Activated CD4-positive, alpha-beta T cell treated with anti-CD3 and anti-CD28 coated beads, Interleukin-2, Interleukin-4, amounts not matched to agents 100 ng/mL and 50 ng/mL, durations not matched to agents 16 hours and 8 hours (primary cell): ENCODE measurements around the gene ATP6V1C2.

ENCODE experiments used
- DNase-seq: peaks from one replicate; pipeline ENCODE4 v3.0.0-alpha.2; 2020; ENCODE audit warnings: low spot score

Gene ATP6V1C2

DNA sequence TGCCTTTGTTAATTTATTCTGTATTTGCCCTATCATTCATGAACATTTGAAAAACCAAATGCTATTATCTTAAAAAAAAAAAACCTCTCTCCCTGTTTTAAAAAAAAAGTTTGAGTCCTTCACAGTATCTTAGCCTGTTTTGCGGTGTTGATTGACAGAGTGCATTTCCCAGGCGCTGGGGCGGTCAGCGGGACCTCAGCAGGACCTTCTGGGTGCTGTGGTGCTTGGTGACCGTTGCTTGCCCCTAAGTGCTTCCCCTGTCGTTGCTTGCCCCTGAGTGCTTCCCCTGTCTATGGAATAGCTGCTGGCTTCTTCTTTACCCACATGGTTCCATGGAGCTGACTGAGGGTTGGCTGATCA is 12.1 kb downstream of the ATP6V1C2 start:
- no peak for DNase-seq

- no peak for DNase-seq
Measured at GRCh38 chr2:10733980-10734379, 12.6 kb downstream of the ATP6V1C2 start.

- no peak for DNase-seq
Measured at GRCh38 chr2:10738192-10738591, 16.8 kb downstream of the ATP6V1C2 start.

DNA sequence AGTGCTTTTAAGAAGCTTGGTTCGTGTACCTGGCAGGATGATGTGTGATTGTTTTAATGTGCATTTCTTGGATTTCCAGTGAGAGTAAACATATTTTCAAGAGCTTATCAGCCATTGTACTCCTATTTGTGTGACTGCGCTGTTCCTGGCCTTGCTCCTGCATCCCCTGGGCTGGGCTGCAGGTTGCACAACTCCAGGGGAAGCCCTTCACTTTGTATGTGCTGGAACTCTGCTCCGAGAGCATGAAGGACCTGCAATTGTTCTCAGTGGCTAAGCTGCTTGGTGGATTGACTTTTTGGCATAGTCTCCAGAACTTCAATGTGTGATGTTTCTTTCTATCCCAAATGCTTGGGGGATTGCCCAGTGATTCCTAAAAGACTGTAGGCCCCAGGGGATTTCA is 18.8 kb downstream of the ATP6V1C2 start:
- DNase-seq = no peak

- DNase-seq = no peak
Measured at GRCh38 chr2:10741139-10741538, 19.7 kb downstream of the ATP6V1C2 start.

GRCh38 chr2:10742666-10743065 is 21.2 kb downstream of the ATP6V1C2 start:
- no peak for DNase-seq

DNA sequence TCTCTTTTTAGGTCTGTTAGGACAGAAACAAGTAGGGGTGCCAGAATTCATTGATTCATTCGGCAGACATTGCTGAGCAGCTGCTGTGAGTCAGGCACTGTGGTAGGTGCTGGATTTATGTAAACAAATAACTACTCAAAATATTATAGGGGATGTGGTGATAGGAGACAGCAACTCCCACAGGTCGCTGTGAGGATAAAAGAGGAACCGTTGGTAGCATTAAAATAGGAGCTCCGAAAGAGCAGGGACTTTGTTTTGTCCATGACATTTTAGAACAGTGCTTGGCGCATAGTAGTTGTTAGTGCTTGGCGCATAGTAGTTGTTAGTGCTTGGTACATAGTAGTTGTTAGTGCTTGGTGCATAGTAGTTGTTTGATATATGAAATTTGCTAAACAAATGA is 29.2 kb downstream of the ATP6V1C2 start:
- DNase-seq = no peak

GRCh38 chr2:10752236-10752635 is 30.8 kb downstream of the ATP6V1C2 start:
- DNase-seq = no peak

- no peak for DNase-seq
Measured at GRCh38 chr2:10753156-10753555, 31.7 kb downstream of the ATP6V1C2 start.

DNA sequence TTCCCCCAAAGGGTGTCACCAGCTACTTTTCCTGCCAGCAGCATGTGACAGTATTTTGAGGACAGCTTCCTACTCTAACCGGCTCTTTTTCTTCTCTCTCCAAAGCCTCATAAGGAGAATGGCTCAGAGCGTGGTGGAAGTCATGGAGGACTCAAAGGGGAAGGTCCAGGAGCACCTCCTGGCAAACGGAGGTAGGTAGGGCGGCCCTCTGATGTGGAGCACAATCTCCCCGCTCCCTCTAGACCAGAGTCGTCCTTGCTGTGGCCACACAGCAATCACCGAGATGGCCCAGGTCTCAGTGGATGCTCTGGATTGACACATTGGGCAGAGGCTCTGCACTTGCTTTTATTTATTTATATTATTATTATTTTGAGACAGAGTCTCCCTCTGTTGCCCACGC is 32.4 kb downstream of the ATP6V1C2 start:
- DNase-seq = no peak

DNA sequence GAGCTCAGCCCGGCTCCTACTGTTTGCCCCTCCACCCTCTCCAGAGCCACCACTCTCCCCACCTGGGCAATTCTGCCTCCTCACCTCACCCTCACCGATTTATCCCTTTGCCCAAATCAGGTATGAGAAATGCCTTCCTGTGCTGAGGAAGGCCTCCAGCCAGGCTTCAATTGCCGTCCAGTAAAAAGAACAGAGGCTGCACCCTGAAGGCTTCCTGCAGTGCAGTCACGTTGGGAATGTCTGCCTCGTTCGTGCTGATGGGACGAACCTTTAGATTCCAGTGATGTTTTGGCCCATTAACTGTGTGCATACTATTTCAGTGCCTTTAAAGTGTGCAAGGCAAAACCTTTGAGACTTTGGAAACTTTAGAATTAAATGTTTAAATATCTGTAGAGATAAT is 34.2 kb downstream of the ATP6V1C2 start:
- no peak for DNase-seq

GRCh38 chr2:10757814-10758286 is 36.4 kb downstream of the ATP6V1C2 start:
- no peak for DNase-seq

DNA sequence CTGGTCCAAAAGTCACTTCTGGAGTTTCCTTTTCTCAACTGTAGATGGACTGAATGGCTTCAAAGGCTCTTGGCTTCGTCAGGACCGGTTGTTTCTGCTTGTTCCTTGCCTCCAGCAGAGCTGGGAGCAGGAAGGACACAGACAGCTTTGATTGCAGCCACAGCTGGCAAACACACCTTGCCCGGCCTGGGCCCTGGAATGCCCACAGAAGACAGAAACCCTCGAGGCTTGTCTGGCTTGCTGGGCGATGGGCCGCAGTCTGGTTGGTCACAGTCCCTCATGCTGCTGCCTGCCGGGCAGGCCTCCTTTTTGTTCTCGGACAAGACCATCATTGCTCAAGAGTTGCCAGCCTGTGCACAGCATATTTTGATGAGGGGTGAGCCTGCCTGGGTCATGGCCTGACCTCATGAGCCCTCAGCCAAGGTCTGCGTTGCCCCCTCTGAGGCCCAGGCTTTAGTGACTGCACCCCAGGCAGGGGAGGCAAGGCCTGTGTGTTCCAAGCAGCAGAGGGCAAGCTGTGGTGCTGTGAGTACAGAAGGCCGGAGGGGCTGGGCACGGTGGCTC is 37.8 kb downstream of the ATP6V1C2 start:
- DNase-seq = no peak

GRCh38 chr2:10760794-10761504 is 39.5 kb downstream of the ATP6V1C2 start:
- DNase-seq = no peak

GRCh38 chr2:10761591-10761990 is 40.2 kb downstream of the ATP6V1C2 start:
- DNase-seq = no peak

DNA sequence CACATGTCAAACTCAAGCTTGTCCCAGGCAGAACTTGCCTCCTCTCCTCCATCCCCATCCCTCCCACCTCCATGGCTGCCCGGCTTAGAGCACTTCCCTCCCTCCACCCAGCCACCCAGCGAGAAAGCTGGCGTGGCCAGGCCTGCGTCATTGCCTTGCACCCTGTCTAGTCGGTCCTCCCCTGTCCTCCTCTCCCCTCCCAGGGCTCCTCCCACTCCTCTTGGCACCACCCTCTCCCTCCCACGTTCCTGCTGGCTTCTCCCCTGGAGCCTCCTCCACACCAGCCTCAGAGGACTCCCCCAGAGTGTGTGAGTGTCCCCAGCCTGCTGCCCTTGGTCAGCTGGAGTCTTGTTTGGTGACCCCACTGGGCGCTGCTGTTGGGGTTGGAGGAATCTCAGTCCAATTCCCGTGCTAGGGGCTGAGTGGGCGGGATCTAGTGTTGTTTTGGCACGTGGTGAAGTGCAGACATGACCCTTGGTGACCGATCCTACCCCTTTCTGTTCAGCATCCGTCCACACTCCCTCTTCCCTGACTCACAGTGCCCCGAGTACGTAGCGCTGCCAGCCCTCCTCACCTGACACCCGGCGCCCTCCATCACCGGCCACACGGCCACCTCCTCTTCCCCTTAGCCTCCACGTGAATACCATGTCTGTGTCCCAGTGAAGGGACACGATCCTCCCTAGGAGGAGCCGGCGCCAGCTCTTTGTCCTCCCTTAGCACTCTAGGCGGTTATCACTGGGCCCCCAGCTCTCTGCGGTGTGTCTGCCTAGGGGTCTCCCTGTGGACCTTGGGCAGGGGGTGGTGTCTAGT is 41.4 kb downstream of the ATP6V1C2 start:
- no peak for DNase-seq

DNA sequence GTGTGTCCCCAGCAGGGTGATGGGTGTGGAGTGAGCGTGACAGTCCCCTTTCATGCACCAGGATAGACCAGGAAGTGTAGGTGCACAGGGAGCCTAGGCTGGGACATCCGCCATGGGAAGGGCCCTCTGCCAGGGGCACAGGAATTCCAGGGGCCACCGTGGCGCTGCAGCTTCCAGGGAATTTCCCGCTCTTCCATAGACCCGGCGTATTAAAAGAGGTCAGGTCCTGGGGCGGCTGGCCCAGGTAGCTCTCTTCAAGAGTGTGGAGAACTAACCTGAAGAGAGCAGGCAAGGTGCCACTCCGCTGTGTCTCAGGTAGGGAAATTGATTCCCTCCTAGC is 42.0 kb downstream of the ATP6V1C2 start:
- no peak for DNase-seq

DNA sequence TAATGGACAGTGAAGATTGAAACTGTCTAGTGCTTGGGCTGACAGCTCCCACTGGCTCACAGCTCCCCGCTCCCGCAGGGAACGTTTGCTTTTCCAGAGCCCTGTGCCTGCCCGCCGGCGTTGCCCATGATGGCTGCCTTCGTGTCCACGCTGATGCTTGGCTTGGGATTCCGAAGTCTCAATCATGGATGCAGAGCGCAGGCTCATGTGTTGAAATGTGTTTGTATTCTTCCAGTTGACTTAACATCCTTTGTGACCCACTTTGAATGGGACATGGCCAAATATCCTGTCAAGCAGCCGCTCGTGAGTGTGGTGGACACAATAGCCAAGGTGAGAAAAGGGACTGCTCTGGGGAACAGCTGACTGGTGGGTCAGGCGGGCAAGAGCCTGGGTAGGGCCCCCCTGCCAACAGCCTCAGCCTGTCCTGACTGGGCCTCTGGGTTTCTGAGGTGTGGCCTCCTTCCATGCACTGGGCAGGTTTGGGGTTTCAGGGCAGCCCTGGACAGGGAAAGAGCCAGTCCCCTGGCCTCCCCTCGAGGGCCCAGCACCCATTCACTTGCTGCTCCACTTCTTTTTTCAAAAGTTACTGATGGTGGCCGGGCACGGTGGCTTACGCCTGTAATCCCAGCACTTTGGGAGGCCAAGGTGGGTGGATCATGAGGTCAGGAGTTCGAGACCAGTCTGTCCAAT is 42.8 kb downstream of the ATP6V1C2 start:
- DNase-seq = no peak

DNA sequence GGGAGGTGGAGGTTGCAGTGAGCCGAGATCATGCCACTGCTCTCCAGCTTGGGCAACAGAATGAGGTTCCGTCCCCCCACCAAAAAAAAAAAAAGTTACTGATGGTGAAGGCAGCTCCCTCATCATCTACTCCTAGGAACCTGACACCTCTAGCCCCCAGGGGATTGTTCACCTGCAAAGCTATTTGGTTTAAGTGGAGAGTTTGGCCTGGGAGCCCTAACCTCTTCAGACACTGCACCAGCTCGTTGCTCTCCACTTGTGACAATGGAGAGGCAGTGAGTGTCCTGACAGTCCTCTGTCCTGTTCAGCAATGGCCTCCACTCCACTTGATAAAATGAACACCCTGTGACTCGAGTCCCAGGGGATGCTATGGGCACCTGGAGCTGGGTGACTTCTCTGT is 43.5 kb downstream of the ATP6V1C2 start:
- no peak for DNase-seq

- DNase-seq = no peak
Measured at GRCh38 chr2:10765461-10765860, 44.0 kb downstream of the ATP6V1C2 start.

DNA sequence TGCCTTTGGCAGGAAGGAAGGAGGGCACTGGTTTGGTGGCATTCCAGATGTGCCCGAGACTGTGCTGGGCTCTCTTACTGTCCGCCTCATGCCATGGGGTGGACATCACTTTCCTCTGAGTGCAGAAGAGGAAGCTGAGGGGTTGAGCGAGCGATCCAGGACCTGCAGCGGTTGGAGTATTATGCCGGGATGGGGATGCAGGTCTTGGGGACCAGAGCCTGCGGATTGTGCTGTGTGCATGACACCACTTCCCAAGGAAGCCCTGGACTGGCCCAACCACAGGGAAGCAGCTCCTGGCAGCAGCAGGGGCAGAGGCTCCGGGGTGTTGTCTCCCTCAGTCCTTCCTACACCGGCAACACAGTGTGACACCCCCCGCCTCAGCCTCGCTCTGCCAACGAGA is 44.5 kb downstream of the ATP6V1C2 start:
- DNase-seq = no peak

DNA sequence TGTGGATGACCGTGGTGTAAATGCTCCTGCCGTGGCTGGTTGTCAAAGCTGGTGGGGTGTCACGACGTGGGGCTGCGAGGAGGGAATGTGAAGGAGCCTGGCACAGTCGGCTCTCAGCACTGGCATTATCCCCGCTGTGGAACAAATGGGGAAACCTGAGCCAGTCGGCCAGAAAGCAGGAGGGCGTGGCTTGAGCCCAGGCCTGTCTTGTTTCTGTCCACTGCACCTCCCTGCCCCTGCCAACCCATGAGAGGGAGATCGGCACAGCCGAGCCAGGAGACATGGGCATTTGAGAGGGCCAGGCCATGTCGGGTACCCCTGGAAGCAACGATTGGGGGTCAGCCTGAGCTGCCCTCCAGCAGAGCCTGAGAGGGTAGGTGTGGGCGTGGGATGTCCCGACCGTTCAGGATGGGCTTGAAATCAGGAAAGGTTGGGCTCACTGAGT is 46.7 kb downstream of the ATP6V1C2 start:
- DNase-seq = no peak
